ENCODE results near the gene OPCML. TPM values are rescaled to one million over a fixed set of nuclear protein-coding genes. Genes with fewer than 3 reads are reported as not detected.

Gene OPCML
- total and polyA plus RNA-seq, 2 donors (not counting 1 experiment from before 2014, with no cell fraction given): not detected

GRCh38 chr11:132610216-132610615 lies 922.1 kb downstream of the OPCML start:
- H3K4me3 ChIP-seq (ENCODE audit: control extremely low read depth in 1 of 5, extremely low read depth in 1 of 5, insufficient read depth in 1 of 5, low read depth in 2 of 5, low read length in 4 of 5): no peak overlapping the region
- POLR2A ChIA-PET: no interaction called here
- H2AFZ ChIP-seq (ENCODE audit: insufficient read depth, low read depth, low read length, poor library complexity, severe bottlenecking): no peak overlapping the region
- TF ChIP-seq EZH2 (IDR thresholded peaks at IDR 0.05; ENCODE audit: borderline replicate concordance, insufficient read depth, low read depth, low read length, poor library complexity, severe bottlenecking) (no peak), CTCF (IDR thresholded peaks at IDR 0.05) (no peak)
- CTCF ChIA-PET: no interaction called here
- H3K27ac ChIP-seq (ENCODE audit: low read length in 2 of 2): no peak overlapping the region
- H3K79me2 ChIP-seq (ENCODE audit: control insufficient read depth, insufficient read depth, low read length): no peaks in the 10 kb centered on the region
- no peaks in the 10 kb centered on the region for H3K36me3 ChIP-seq (replicated peaks in 1 of 2; ENCODE audit: control extremely low read depth in 1 of 2, control insufficient read depth in 1 of 2, extremely low read depth in 1 of 2, insufficient read depth in 2 of 2, low read length in 1 of 2)
- no peaks in the 10 kb centered on the region for H4K20me1 ChIP-seq (ENCODE audit: control insufficient read depth, insufficient read depth, low read length, poor library complexity, severe bottlenecking)
- H3K4me2 ChIP-seq (replicated peaks; ENCODE audit: low read depth, low read length, poor library complexity, severe bottlenecking): no peak overlapping the region
- H3K27me3 ChIP-seq (replicated peaks in 1 of 4; ENCODE audit: control extremely low read depth in 1 of 4, control insufficient read depth in 3 of 4, insufficient read depth in 4 of 4, low read length in 3 of 4): no peaks in the 10 kb centered on the region
- no peak overlapping the region for H3K27ac Mint-ChIP-seq
- WGBS (ENCODE audit: insufficient coverage): 85% methylated on average over 5 of the region's 8 CpGs
- no peaks in the 10 kb centered on the region for H3K4me1 Mint-ChIP-seq
- no peak for DNase-seq
- intact Hi-C loops (cut with micrococcal nuclease): no loop called here
- H3K9me3 ChIP-seq (ENCODE audit: control extremely low read depth in 1 of 3, control insufficient read depth in 2 of 3, insufficient read depth in 1 of 3, low read length in 2 of 3): peaks cover 0 to 7% (median 0%) of the 10 kb centered on the region in 3 donors
- no peak overlapping the region for H3K4me3 Mint-ChIP-seq
- H3K9ac ChIP-seq (ENCODE audit: low read length): no peak overlapping the region
- no peaks in the 10 kb centered on the region for H3K9me3 Mint-ChIP-seq (ENCODE audit: insufficient read depth)
- no peaks in the 10 kb centered on the region for H3K4me1 ChIP-seq (ENCODE audit: control insufficient read depth in 2 of 2, insufficient read depth in 2 of 2, low read length in 2 of 2)
- no peaks in the 10 kb centered on the region for H3K27me3 Mint-ChIP-seq
- ATAC-seq (ENCODE audit: low read depth): no peak

GRCh38 chr11:132607575-132607974 lies 924.7 kb downstream of the OPCML start:
- Histone ChIP-seq H3K9ac (ENCODE audit: low read length) (no peak overlapping the region), H3K79me2 (ENCODE audit: control insufficient read depth, insufficient read depth, low read length) (no peaks in the 10 kb centered on the region), H3K4me1 (ENCODE audit: control insufficient read depth in 2 of 2, insufficient read depth in 2 of 2, low read length in 2 of 2) (no peaks in the 10 kb centered on the region), H3K36me3 (replicated peaks in 1 of 2; ENCODE audit: control extremely low read depth in 1 of 2, control insufficient read depth in 1 of 2, extremely low read depth in 1 of 2, insufficient read depth in 2 of 2, low read length in 1 of 2) (no peaks in the 10 kb centered on the region), H3K4me3 (ENCODE audit: control extremely low read depth in 1 of 5, extremely low read depth in 1 of 5, insufficient read depth in 1 of 5, low read depth in 2 of 5, low read length in 4 of 5) (no peak overlapping the region), H4K20me1 (ENCODE audit: control insufficient read depth, insufficient read depth, low read length, poor library complexity, severe bottlenecking) (no peaks in the 10 kb centered on the region), H3K27ac (ENCODE audit: low read length in 2 of 2) (no peak overlapping the region), H2AFZ (ENCODE audit: insufficient read depth, low read depth, low read length, poor library complexity, severe bottlenecking) (no peak overlapping the region), H3K27me3 (replicated peaks in 1 of 4; ENCODE audit: control extremely low read depth in 1 of 4, control insufficient read depth in 3 of 4, insufficient read depth in 4 of 4, low read length in 3 of 4) (no peaks in the 10 kb centered on the region), H3K4me2 (replicated peaks; ENCODE audit: low read depth, low read length, poor library complexity, severe bottlenecking) (no peak overlapping the region), H3K9me3 (ENCODE audit: control extremely low read depth in 1 of 3, control insufficient read depth in 2 of 3, insufficient read depth in 1 of 3, low read length in 2 of 3) (peaks cover 0 to 3% (median 0%) of the 10 kb centered on the region in 3 donors)
- no peak for ATAC-seq (ENCODE audit: low read depth)
- TF ChIP-seq CTCF (IDR thresholded peaks at IDR 0.05) (no peak), EZH2 (IDR thresholded peaks at IDR 0.05; ENCODE audit: borderline replicate concordance, insufficient read depth, low read depth, low read length, poor library complexity, severe bottlenecking) (no peak)
- DNase-seq: no peak
- WGBS (ENCODE audit: insufficient coverage): no CpG with 5 or more reads among the region's 2 CpGs
- Mint-ChIP-seq H3K27me3 (no peaks in the 10 kb centered on the region), H3K27ac (no peak overlapping the region), H3K9me3 (ENCODE audit: insufficient read depth) (no peaks in the 10 kb centered on the region), H3K4me3 (no peak overlapping the region), H3K4me1 (no peaks in the 10 kb centered on the region)
- ChIA-PET POLR2A (no interaction called here), CTCF (no interaction called here)
- intact Hi-C loops (cut with micrococcal nuclease): no loop called here
